ENCODE measurements around the gene TRIM9. TPM values are rescaled to one million over a fixed set of nuclear protein-coding genes. Genes with fewer than 3 reads are reported as not detected.

Gene TRIM9
- total and polyA plus RNA-seq, 2 donors (not counting 1 experiment from before 2014, with no cell fraction given) = 0.10 to 0.50 TPM

- TF ChIP-seq EZH2 (IDR thresholded peaks at IDR 0.05; ENCODE audit: low read length, missing control alignments) = no peak
- TF ChIP-seq, protein P1, sequence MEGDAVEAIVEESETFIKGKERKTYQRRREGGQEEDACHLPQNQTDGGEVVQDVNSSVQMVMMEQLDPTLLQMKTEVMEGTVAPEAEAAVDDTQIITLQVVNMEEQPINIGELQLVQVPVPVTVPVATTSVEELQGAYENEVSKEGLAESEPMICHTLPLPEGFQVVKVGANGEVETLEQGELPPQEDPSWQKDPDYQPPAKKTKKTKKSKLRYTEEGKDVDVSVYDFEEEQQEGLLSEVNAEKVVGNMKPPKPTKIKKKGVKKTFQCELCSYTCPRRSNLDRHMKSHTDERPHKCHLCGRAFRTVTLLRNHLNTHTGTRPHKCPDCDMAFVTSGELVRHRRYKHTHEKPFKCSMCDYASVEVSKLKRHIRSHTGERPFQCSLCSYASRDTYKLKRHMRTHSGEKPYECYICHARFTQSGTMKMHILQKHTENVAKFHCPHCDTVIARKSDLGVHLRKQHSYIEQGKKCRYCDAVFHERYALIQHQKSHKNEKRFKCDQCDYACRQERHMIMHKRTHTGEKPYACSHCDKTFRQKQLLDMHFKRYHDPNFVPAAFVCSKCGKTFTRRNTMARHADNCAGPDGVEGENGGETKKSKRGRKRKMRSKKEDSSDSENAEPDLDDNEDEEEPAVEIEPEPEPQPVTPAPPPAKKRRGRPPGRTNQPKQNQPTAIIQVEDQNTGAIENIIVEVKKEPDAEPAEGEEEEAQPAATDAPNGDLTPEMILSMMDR (conservative IDR thresholded peaks at IDR 0.05 in 1 of 2, IDR thresholded peaks at IDR 0.05 in 1 of 2; ENCODE audit: low read depth in 1 of 2, low read length in 2 of 2) = no peak
- Histone ChIP-seq H3K4me2 (ENCODE audit: extremely low read depth, insufficient read depth, low read length) (no peak overlapping the region), H3K9ac (ENCODE audit: insufficient read depth, low read length) (no peak overlapping the region), H3K4me1 (ENCODE audit: control insufficient read depth, extremely low read depth, insufficient read depth, low read length) (no peaks in the 10 kb centered on the region), H2AFZ (ENCODE audit: low read length) (no peak overlapping the region), H4K20me1 (ENCODE audit: control insufficient read depth, extremely low read depth, insufficient read depth, low read length) (no peaks in the 10 kb centered on the region), H3K79me2 (ENCODE audit: control insufficient read depth, insufficient read depth, low read length) (no peaks in the 10 kb centered on the region), H3K9me3 (ENCODE audit: control insufficient read depth, insufficient read depth, low read depth, low read length) (no peaks in the 10 kb centered on the region), H3K27ac (ENCODE audit: insufficient read depth, low read length) (no peak overlapping the region), H3K27me3 (ENCODE audit: control insufficient read depth, insufficient read depth, low read length) (no peaks in the 10 kb centered on the region), H3K4me3 (replicated peaks in 1 of 4; ENCODE audit: control extremely low read depth in 1 of 4, insufficient read depth in 1 of 4, low read depth in 3 of 4, low read length in 4 of 4) (no peak overlapping the region), H3K36me3 (ENCODE audit: control insufficient read depth, insufficient read depth, low read length) (no peaks in the 10 kb centered on the region)
- DNase-seq (ENCODE audit: low read depth in 2 of 2) = peak in 1 of 2 donors; percentile 17
Measured at GRCh38 chr14:50946234-50946935, 148.5 kb downstream of the TRIM9 start.

DNA sequence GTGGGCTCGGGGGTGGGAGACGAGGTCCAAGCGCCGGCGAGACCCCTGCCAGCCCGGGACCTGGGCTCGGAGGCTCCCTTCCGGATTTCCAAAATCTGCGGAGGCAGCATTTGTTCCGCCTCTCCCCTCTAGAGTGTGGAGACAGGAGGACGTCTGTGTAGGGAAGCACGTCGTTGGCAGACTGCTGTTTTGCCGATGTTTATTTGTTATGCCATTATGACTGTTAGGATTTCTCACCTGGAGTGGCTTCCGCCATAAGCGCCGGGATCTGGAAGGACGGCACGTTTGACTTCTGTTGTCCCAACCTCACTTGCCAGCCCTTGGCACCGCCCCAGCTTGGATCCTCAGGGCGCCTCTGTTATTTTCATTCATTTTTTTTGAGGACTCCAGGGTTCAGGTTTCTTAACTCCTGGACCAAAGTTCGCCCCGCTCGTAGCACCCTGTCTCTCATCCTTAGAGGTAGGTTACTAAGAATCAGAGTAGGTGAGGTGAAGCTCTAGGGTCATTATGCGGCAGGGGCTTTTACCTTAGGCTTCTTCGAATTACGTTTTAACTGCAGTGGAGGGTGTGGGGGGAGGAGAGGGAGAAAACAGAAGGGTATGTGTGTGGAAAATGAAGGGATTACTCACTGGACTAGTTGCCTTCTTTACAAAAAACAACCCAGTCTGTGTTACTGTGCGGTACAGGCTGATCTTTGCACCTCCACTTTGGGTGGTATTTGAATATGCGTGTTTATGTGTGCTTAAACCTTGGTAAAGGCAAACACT is 150.1 kb downstream of the TRIM9 start:
- Histone ChIP-seq H3K4me2 (ENCODE audit: extremely low read depth, insufficient read depth, low read length) (peak overlapping the region; percentile 81), H4K20me1 (ENCODE audit: control insufficient read depth, extremely low read depth, insufficient read depth, low read length) (no peaks in the 10 kb centered on the region), H2AFZ (ENCODE audit: low read length) (peak overlapping the region; percentile 64), H3K79me2 (ENCODE audit: control insufficient read depth, insufficient read depth, low read length) (no peaks in the 10 kb centered on the region), H3K9me3 (ENCODE audit: control insufficient read depth, insufficient read depth, low read depth, low read length) (no peaks in the 10 kb centered on the region), H3K27me3 (ENCODE audit: control insufficient read depth, insufficient read depth, low read length) (no peaks in the 10 kb centered on the region), H3K4me1 (ENCODE audit: control insufficient read depth, extremely low read depth, insufficient read depth, low read length) (no peaks in the 10 kb centered on the region), H3K36me3 (ENCODE audit: control insufficient read depth, insufficient read depth, low read length) (peaks cover 3% of the 10 kb centered on the region), H3K9ac (ENCODE audit: insufficient read depth, low read length) (peak overlapping the region; percentile 70), H3K27ac (ENCODE audit: insufficient read depth, low read length) (no peak overlapping the region), H3K4me3 (replicated peaks in 1 of 4; ENCODE audit: control extremely low read depth in 1 of 4, insufficient read depth in 1 of 4, low read depth in 3 of 4, low read length in 4 of 4) (peak overlapping the region; percentile 52 to 85 (median 68))
- TF ChIP-seq, protein P1 (conservative IDR thresholded peaks at IDR 0.05 in 1 of 2, IDR thresholded peaks at IDR 0.05 in 1 of 2; ENCODE audit: low read depth in 1 of 2, low read length in 2 of 2) = no peak
- no peak for TF ChIP-seq EZH2 (IDR thresholded peaks at IDR 0.05; ENCODE audit: low read length, missing control alignments)
- DNase-seq (ENCODE audit: low read depth in 2 of 2) = peak; percentile 33 to 55

DNA sequence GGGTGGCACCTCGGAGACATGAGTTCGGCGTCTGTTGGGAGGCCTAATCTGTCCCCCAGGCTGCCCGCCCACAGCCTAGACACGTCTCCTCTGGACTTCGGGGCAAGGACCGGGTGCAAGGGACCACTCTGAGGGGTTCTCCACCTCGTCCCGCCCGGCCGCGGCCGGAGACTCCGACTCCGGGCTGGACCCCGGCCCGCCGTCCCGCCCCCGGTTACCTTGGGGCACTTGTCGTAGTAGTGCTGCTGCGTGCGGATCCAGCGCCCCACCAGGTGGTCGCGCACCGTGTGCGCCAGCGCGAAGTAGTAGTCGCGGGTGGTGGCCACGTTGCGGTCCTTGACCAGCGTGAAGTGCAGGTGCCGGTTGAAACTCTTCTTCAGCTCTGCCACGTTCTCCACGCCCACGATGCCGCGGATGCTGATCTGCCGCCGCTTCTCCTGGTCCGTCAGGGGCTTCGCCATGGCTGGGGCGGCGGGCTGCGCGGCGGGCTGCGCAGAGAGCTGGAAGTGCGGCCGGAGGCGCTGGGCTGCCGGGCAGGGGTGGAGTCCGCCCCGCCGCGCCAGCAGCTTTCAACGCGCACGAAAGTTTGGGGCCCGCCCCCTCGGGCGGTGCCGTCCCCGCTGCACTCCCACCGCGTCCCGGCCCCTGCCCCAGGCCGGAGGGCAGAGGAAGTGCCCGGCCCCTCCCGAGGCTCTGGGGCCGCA is 150.8 kb downstream of the TRIM9 start, which contains the start of gene PYGL:
Gene PYGL (minus strand): TSS at position 541 of the 704 bp plus-strand sequence. CDS start 80 bp downstream, at position 461.
- H3K9me3 ChIP-seq (ENCODE audit: control insufficient read depth, insufficient read depth, low read depth, low read length) = no peaks in the 10 kb centered on the region
- H3K9ac ChIP-seq (ENCODE audit: insufficient read depth, low read length) = peak within 1 kb of the TSS; percentile 70
- H3K27ac ChIP-seq (ENCODE audit: insufficient read depth, low read length) = peak within 1 kb of the TSS; percentile 6
- H3K79me2 ChIP-seq (ENCODE audit: control insufficient read depth, insufficient read depth, low read length) = no peaks in the 10 kb centered on the region
- DNase-seq (ENCODE audit: low read depth in 2 of 2) = peak; percentile 60 to 76
- TF ChIP-seq EZH2 (IDR thresholded peaks at IDR 0.05; ENCODE audit: low read length, missing control alignments) = no peak
- TF ChIP-seq, protein P1 (conservative IDR thresholded peaks at IDR 0.05 in 1 of 2, IDR thresholded peaks at IDR 0.05 in 1 of 2; ENCODE audit: low read depth in 1 of 2, low read length in 2 of 2) = no peak
- peak within 1 kb of the TSS; percentile 81 for H3K4me2 ChIP-seq (ENCODE audit: extremely low read depth, insufficient read depth, low read length)
- H4K20me1 ChIP-seq (ENCODE audit: control insufficient read depth, extremely low read depth, insufficient read depth, low read length) = no peaks in the 10 kb centered on the region
- peak within 1 kb of the TSS; percentile 52 to 85 (median 70) for H3K4me3 ChIP-seq (replicated peaks in 1 of 4; ENCODE audit: control extremely low read depth in 1 of 4, insufficient read depth in 1 of 4, low read depth in 3 of 4, low read length in 4 of 4)
- peak within 1 kb of the TSS; percentile 78 for H2AFZ ChIP-seq (ENCODE audit: low read length)
- no peaks in the 10 kb centered on the region for H3K27me3 ChIP-seq (ENCODE audit: control insufficient read depth, insufficient read depth, low read length)
- no peaks in the 10 kb centered on the region for H3K4me1 ChIP-seq (ENCODE audit: control insufficient read depth, extremely low read depth, insufficient read depth, low read length)
- peaks cover 3% of the 10 kb centered on the region for H3K36me3 ChIP-seq (ENCODE audit: control insufficient read depth, insufficient read depth, low read length)
